Thyroid gland (tissue), 4 donors: Measurements from ENCODE around the gene SHCBP1L. TPM values are rescaled to one million over a fixed set of nuclear protein-coding genes. Genes with fewer than 3 reads are reported as not detected.
A peak's percentile ranks its signal among the peaks of the same experiment; 100 is the strongest.

Experiments
- DNase-seq, 2 donors: peaks; one replicate each; pipeline ENCODE4 v3.0.0-alpha.2; 2019
- H3K27ac ChIP-seq, 3 donors: fragments of 200-600 bp; sonication (generic); 1 replicate in 2 of 3; 2 replicates in 1 of 3; pipeline ENCODE4 v1.5.1; 2016 to 2019; ENCODE audit warnings: mild to moderate bottlenecking in 1 of 3, moderate library complexity in 1 of 3
- H3K27me3 ChIP-seq: fragments of 200-600 bp; sonication (generic); one replicate; pipeline ENCODE4 v1.5.1; 2019
- H3K36me3 ChIP-seq, 2 donors: fragments of 200-600 bp; sonication (generic); one replicate each; pipeline ENCODE4 v1.5.1; 2016 to 2019
- H3K4me1 ChIP-seq, 2 donors: fragments of 200-600 bp; sonication (generic); one replicate each; pipeline ENCODE4 v1.5.1; 2017 to 2019
- H3K4me3 ChIP-seq, 3 donors: fragments of 200-600 bp; sonication (generic); replicated peaks in 1 of 3; 1 replicate in 2 of 3; 2 replicates in 1 of 3; pipeline ENCODE4 v1.5.1; 2016; ENCODE audit warnings: mild to moderate bottlenecking in 1 of 3
- H3K9me3 ChIP-seq: fragments of 200-600 bp; sonication (generic); one replicate; pipeline ENCODE4 v1.5.1; 2017
- POLR2A ChIP-seq, 2 donors: fragments of 450-650 bp; IDR thresholded peaks; one replicate each; pipeline ENCODE4 v1.6.1; 2017; ENCODE audit warnings: antibody characterized with exemption in 2 of 2, mild to moderate bottlenecking in 2 of 2, moderate library complexity in 1 of 2
- WGBS, 2 donors: methylation state at CpG; one replicate each; pipeline ENCODE4 v1.1.5; 2017; 5-methylcytosine and 5-hydroxymethylcytosine counted together
- intact Hi-C: fragments of 100-400 bp; cut with DNase I; formaldehyde crosslinking; loops from one replicate; pipeline ENCODE4 v1.15.1; 2023
- total RNA-seq, 4 donors: library from RNA; depleted of rRNA; stranded (reverse); fragments of >200 nt; gene quantifications; one replicate each; pipeline ENCODE4 v1.2.3, GENCODE V29; 2016
- TF ChIP-seq, protein P1 (sequence below), 6 experiments: fragments of 200-600 bp in 3 of 6; fragments of 450-650 bp in 3 of 6; sonication (generic) in 3 of 6; IDR thresholded peaks; one replicate each; pipeline ENCODE4 v1.5.1; 2016 to 2019; ENCODE audit warnings: antibody characterized with exemption in 6 of 6, mild to moderate bottlenecking in 2 of 6, inconsistent platforms in 1 of 6, moderate library complexity in 1 of 6

The SHCBP1L gene
- 1 to 10 TPM in 1 of 4 donors, not detected in 3; 1.3 TPM for total RNA-seq

DNA sequence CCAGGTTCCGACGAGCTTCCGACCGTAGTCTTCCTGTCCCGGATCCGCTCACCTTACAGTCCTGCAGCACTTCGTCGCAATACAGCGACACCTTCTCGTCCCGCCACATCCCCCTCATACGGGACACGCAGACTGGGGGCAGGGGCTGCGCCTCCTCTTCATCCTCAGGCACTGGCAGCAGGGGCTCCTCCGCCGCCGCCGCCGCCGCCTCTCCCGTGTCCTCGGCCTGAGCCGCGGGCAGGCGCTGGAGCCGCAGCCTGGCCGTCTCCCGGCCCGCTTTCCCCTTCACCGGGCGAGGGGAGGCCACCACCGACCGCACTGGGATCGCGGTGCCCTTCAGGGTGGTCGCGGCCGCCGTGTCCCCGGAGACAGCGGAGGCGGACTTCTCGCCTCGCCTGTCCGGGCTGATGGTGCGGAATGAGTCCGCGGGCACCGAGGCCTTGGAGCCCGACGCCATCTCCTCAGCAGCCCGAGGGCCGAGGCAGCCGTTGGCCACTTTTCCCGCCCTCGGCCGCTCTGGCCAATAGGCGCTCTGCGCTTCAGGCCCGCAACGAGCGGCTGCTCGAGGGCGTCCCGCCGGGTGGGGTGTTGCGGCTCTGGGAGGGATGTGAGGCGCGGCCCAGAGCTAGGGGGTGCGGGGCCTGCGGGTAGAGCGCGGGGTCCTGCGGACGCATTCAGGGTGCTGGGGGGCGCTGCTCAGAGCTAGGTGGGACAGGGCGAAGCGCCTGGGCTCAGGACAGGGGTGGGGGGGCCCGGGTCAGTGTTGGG, at the start of gene SHCBP1L:
Gene SHCBP1L (minus strand): TSS at position 490 of the 768 bp plus-strand sequence. CDS start 33 bp downstream, at position 457.
- peak in 1 of 2 donors; percentile 9 for DNase-seq
- Histone ChIP-seq H3K4me1 (peaks cover 0 to 8% of the 10 kb centered on the region in 2 donors), H3K4me3 (peak within 1 kb of the TSS in 1 of 3 donors; percentile 26), H3K27ac (no peak within 1 kb of the TSS), H3K9me3 (no peaks in the 10 kb centered on the region), H3K36me3 (no peaks in the 10 kb centered on the region), H3K27me3 (peaks cover 10% of the 10 kb centered on the region)
- WGBS, 2 donors = 56 to 60% methylated on average over 18 to 35 of the region's 79 CpGs
- TF ChIP-seq POLR2A (IDR thresholded peaks at IDR 0.05) = no peak
- TF ChIP-seq, protein P1, sequence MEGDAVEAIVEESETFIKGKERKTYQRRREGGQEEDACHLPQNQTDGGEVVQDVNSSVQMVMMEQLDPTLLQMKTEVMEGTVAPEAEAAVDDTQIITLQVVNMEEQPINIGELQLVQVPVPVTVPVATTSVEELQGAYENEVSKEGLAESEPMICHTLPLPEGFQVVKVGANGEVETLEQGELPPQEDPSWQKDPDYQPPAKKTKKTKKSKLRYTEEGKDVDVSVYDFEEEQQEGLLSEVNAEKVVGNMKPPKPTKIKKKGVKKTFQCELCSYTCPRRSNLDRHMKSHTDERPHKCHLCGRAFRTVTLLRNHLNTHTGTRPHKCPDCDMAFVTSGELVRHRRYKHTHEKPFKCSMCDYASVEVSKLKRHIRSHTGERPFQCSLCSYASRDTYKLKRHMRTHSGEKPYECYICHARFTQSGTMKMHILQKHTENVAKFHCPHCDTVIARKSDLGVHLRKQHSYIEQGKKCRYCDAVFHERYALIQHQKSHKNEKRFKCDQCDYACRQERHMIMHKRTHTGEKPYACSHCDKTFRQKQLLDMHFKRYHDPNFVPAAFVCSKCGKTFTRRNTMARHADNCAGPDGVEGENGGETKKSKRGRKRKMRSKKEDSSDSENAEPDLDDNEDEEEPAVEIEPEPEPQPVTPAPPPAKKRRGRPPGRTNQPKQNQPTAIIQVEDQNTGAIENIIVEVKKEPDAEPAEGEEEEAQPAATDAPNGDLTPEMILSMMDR (IDR thresholded peaks at IDR 0.05) = no peak
- intact Hi-C loops = no loop called here

DNA sequence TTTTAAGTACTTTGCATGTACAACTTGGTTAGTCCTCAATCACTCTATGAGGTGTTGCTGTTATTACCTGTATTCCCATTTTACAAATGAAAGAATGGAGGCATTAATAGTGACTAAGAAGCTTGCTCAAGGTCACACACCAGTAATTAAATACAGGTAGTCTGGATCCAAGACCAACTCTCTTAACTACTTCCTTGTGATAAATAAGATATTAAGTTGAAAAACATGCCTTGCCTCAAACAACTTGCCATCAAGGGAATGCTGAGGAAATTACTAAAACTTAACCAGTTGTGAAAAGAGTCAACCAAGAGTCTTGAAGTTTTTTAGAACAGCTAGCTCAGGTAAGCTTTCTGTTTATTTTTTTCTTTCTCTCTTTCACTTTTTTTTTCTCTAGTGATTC, 49.3 kb upstream of the SHCBP1L start:
- TF ChIP-seq, protein P1 (IDR thresholded peaks at IDR 0.05) = no peak
- TF ChIP-seq POLR2A (IDR thresholded peaks at IDR 0.05) = no peak
- Histone ChIP-seq H3K27ac (peak overlapping the region in 2 of 3 donors; percentile 6 to 11), H3K36me3 (no peaks in the 10 kb centered on the region), H3K4me1 (peaks cover 0 to 15% of the 10 kb centered on the region in 2 donors), H3K27me3 (no peaks in the 10 kb centered on the region), H3K9me3 (no peaks in the 10 kb centered on the region), H3K4me3 (no peak overlapping the region)
- intact Hi-C loops = no loop called here
- DNase-seq = no peak

DNA sequence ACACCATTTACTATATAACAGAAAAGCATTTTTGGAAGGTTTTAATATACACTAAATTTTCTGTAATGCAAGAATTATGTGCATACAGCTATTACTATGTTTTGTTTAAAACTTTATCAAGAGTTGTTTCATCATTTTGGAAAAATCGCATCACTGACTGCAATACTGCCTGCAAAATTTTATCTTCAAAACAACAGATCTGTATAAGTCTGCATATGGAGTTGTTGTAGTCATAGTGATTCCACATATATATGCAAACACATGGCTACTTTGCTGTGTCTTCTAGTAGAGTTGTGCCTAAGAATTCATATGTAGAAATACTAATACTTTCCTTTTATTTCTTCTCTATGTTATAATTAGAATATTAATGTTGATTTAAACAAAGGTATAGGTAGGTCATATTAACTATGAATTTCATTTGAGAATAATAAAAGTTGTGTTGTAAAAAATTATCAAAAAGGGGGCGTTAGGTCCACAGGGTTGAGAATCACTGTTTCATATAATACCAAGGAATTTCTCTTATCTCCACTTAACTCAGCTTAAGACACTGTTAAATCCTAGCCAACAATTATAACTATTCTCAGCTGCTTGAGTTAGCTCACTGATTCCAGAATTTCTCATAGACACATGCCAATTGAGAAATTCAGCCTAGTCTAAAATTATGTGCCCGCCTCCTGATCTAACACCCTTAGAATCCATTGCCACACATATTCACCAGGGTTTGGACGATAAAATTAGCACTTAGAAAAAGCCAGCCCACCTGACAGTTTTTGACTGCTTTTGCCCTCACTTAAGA, 47.4 kb upstream of the SHCBP1L start:
- WGBS, 2 donors = 84 to 92% methylated on average over 4 of the region's 4 CpGs
- no peaks in the 10 kb centered on the region for H3K27me3 ChIP-seq
- H3K36me3 ChIP-seq = no peaks in the 10 kb centered on the region
- no peak for DNase-seq
- H3K4me1 ChIP-seq = peaks cover 0 to 15% of the 10 kb centered on the region in 2 donors
- no peak overlapping the region for H3K4me3 ChIP-seq
- H3K27ac ChIP-seq = no peak overlapping the region
- no peaks in the 10 kb centered on the region for H3K9me3 ChIP-seq
- intact Hi-C loops = no loop called here
- TF ChIP-seq POLR2A (IDR thresholded peaks at IDR 0.05) = no peak
- TF ChIP-seq, protein P1 (IDR thresholded peaks at IDR 0.05) = no peak

DNA sequence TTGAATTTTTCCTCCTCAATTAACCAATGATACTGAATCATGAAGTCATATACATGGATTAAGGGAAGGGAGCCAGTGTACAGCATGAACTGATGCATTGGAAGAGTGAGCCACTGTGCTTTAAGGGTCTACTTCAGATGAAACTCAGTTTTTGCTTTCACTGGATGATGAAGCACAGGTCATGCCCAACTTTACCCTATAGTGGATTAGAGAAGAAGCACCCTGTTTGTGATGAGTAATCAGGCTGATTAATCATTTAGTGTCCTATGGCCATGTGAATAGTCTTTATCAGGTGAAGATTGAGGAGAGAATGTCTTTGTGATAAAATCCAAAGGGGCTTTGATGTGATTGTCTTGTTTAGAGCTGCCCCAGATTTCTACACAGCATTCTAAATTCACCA, 45.5 kb upstream of the SHCBP1L start:
- intact Hi-C loops = no loop called here
- no peaks in the 10 kb centered on the region for H3K27me3 ChIP-seq

More for the DNA sequence above, 45.5 kb upstream of the SHCBP1L start:
- no peak for DNase-seq
- H3K36me3 ChIP-seq = no peaks in the 10 kb centered on the region
- TF ChIP-seq, protein P1 (IDR thresholded peaks at IDR 0.05) = no peak
- no peak for TF ChIP-seq POLR2A (IDR thresholded peaks at IDR 0.05)
- no peak overlapping the region for H3K4me3 ChIP-seq
- peaks cover 0 to 15% of the 10 kb centered on the region in 2 donors for H3K4me1 ChIP-seq
- no peaks in the 10 kb centered on the region for H3K9me3 ChIP-seq
- no peak overlapping the region for H3K27ac ChIP-seq
